ENCODE measurements around the gene CD99.

The CD99 gene

DNA sequence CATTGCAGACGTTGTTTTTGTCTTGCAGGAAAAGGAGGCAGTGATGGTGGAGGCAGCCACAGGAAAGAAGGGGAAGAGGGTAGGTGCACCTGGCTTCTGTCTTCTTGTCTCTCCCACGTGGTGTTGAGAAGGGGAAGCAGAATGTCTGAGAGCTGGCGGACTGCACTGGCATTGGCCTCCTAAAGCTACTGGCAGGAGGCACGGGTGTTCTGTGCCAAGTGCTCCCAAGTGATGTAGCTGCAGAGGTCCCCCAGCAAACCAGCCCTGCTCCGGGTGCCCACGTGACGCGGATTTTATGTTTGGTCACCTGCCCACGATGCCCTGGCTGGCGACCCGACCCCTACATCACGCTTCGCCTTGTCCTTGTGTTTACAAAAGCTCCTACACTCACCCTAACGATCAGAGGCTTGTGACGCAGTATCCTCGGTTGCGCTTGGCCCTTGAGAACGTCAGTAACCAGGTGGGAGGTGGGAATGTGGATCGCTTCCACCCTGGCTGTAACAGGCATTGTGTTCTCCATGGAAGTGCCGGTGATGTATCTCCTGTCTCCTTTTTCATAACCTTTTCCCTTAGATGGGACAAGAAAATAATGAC lies 32.3 kb downstream of the CD99 start:
- TF ChIP-seq CTCF (IDR thresholded peaks at IDR 0.05): no peak

GRCh38 chrX:2732076-2732475 lies 41.0 kb downstream of the CD99 start:
- no peak for TF ChIP-seq CTCF (IDR thresholded peaks at IDR 0.05)

DNA sequence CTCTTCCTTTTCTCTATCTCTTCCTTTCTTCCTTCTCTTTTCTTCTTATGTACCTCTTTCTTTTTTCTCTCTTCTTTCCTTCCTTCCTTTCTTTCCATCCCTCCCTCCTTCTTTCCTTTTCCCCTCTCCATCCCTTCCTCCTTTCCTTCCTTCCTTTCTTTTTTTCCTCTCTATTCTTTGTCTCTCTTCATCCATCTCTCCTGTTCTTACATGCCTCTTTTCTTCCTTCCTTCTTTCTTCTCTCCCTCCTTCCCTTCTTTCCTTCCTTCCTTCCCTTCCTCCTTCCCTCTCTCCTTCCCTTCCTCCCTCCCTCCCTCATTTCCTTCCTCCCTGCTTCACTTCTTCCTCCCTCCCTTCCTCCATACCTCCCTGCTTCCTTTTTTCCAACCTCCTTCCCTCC lies 41.6 kb downstream of the CD99 start:
- TF ChIP-seq CTCF (IDR thresholded peaks at IDR 0.05): no peak

- no peak for TF ChIP-seq CTCF (IDR thresholded peaks at IDR 0.05)
Observed at GRCh38 chrX:2733286-2733685, 42.2 kb downstream of the CD99 start.

DNA sequence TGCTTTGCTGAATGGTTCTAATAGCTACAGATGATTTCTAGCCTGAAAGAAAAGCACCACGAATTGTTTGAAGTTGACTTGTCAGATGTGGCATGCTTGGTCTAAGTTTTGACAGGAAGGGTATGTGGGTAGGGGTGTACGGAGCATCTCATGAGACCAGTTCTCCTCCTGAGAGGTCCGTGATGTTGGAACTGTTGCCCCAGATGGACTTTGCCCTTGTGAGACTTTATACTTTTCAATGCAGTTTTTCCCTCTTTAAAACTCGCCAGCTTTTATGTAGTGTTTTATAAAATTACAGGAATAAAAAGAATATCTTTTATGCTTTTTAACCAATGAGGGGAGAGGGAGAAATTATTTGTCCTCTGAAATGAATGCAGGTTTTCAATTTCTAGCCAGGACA lies 44.2 kb downstream of the CD99 start:
- no peak for TF ChIP-seq CTCF (IDR thresholded peaks at IDR 0.05)

DNA sequence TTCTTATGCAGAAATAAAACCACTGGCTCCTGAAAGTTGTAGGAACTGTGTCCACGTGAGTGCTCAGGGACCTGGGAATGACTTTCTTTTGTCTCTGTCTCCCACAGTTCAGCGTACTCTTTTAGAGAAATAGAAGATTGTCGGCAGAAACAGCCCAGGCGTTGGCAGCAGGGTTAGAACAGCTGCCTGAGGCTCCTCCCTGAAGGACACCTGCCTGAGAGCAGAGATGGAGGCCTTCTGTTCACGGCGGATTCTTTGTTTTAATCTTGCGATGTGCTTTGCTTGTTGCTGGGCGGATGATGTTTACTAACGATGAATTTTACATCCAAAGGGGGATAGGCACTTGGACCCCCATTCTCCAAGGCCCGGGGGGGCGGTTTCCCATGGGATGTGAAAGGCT lies 49.6 kb downstream of the CD99 start:
- TF ChIP-seq CTCF (IDR thresholded peaks at IDR 0.05): no peak

DNA sequence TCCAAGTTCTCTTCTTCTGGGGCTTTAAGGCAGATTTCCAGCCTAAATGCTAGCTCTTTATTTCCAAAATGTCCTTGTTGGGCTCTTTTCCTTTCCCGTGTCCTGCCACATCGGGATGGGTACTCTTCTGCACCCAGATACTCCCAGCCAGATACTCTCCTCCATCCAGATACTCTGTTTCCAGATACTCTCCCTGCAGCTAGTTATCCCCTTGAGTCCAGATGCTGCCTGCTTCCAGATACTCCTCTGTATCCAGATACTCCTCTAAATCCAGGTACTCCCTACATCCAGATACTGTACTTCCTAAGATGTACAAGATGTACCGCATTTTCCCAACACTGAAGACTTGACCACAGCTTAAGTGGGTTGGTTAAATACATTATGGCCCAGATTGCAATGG lies 50.3 kb downstream of the CD99 start:
- no peak for TF ChIP-seq CTCF (IDR thresholded peaks at IDR 0.05)

DNA sequence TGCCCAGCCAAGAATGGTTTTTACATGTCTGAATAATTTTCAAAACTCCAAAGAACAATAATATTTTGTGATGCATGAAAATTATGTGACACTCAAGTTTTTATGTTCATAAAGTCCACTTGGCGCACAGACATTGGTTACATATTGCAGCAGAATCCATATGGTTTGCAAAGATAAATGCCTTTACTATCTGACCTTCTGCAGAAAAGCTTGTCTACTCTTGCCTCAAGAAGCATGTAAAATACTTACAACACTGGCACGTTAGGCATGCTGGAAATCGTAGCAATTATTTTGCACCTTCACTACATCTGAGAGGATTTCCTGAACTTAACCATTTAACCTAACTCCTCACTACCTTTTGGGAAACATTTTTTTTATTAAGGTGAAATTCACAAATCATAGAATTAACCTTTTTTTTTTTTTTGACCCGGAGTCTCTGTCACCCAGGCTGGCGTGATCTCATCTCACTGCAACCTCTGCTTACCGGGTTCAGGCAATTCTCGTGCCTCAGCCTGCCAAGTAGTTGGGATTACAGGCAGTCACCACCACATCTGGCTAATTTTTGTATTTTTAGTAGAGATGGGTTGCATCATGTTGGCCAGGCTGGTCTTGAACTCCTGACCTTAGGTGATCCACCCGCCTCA lies 57.2 kb downstream of the CD99 start:
- TF ChIP-seq CTCF (IDR thresholded peaks at IDR 0.05): no peak

All from LNCAP (cell line).